Kidney (tissue), 14 donors: Measurements from ENCODE around the gene CXCL16. TPM values are rescaled to one million over a fixed set of nuclear protein-coding genes. Genes with fewer than 3 reads are reported as not detected.

Source experiments
- DNase-seq, 5 donors: peaks; one replicate each; pipeline ENCODE4 v3.0.0-alpha.2; 2013 to 2020
- FAIRE-seq: peaks from 2 replicates; lab custom pipeline; 2012; peaks lifted over from hg19 to GRCh38; lab: Jason Lieb, UNC
- H3K27ac ChIP-seq, 2 donors: one replicate each; pipeline ENCODE4 v1.7.0; 2013; ENCODE audit warnings: low read depth in 2 of 2, low read length in 2 of 2, inconsistent platforms in 1 of 2
- H3K27me3 ChIP-seq: one replicate; pipeline ENCODE4 v1.7.1; 2013; ENCODE audit warnings: low read length, inconsistent platforms; ENCODE audit not compliant: control insufficient read depth, insufficient read depth
- H3K36me3 ChIP-seq, 3 donors: one replicate each; pipeline versions ENCODE4 v1.7.0 to v1.7.1; 2013; ENCODE audit warnings: low read length in 3 of 3, control low read depth in 1 of 3, inconsistent platforms in 1 of 3; ENCODE audit not compliant: insufficient read depth in 3 of 3, control insufficient read depth in 2 of 3
- H3K4me1 ChIP-seq, 3 donors: one replicate each; pipeline versions ENCODE4 v1.7.0 to v1.7.1; 2013; ENCODE audit warnings: low read length in 3 of 3, inconsistent platforms in 1 of 3, low read depth in 1 of 3; ENCODE audit not compliant: control insufficient read depth in 2 of 3, insufficient read depth in 2 of 3
- H3K4me3 ChIP-seq, 3 donors: one replicate each; pipeline versions ENCODE4 v1.7.0 to v1.8.1; 2013; ENCODE audit warnings: low read length in 3 of 3, control low read depth in 1 of 3, inconsistent platforms in 1 of 3
- H3K9ac ChIP-seq, 3 donors: one replicate each; pipeline versions ENCODE4 v1.7.0 to v1.7.1; 2013; ENCODE audit warnings: low read length in 3 of 3, control low read depth in 1 of 3, inconsistent platforms in 1 of 3
- H3K9me3 ChIP-seq, 3 donors: one replicate each; pipeline versions ENCODE4 v1.7.0 to v1.7.1; 2013; ENCODE audit warnings: low read length in 3 of 3, control low read depth in 1 of 3, inconsistent platforms in 1 of 3; ENCODE audit not compliant: control insufficient read depth in 2 of 3, insufficient read depth in 1 of 3
- CTCF ChIP-seq: IDR thresholded peaks from 3 replicates; pipeline ENCODE4 v1.5.1; 2012; ENCODE audit warnings: mild to moderate bottlenecking, moderate library complexity, borderline replicate concordance; ENCODE audit not compliant: insufficient read depth; ENCODE audit errors: extremely low read depth
- intact Hi-C: fragments of 100-400 bp; cut with DNase I; formaldehyde crosslinking; loops from one replicate; pipeline ENCODE4 v1.11.1; 2022
- polyA plus RNA-seq: library from polyadenylated mRNA; stranded (reverse); fragments of 350-450 nt; fragmentation: Illumina TruSeq; extraction: RNeasy Lipid Tissue Mini Kit (QIAGEN cat#74804); gene quantifications from one replicate; pipeline ENCODE4 v1.2.3, GENCODE V29; 2014; ENCODE audit warnings: low read depth, low replicate concordance; ENCODE audit not compliant: insufficient read depth
- total RNA-seq: library from RNA; stranded (reverse); fragmentation: NEBNext Ultra II Directional; extraction: Animal tissue kit (Norgen Biotek cat#: 25700); gene quantifications from one replicate; pipeline ENCODE4 v1.2.1, GENCODE V29; 2021
- donor health status: control.
- donor health status: control.
- donor health status: control.
- donor health status: control.
- donor health status: control.
- donor health status: DM: yes; HTN: yes; CAD: no.
- donor health status: Normal renal cell carcinoma (clear cell type).

The CXCL16 gene
- total and polyA plus RNA-seq, 2 donors from 2014 or later = 22.5 to 83.0 TPM

- H3K36me3 ChIP-seq = no peaks in the 10 kb centered on the region
- H3K9me3 ChIP-seq = no peaks in the 10 kb centered on the region
- H3K27ac ChIP-seq = peak overlapping the region; percentile 43 to 80
- no peak for FAIRE-seq
- H3K9ac ChIP-seq = peak overlapping the region in 2 of 3 donors; percentile 55 to 69
- H3K4me1 ChIP-seq = peaks cover 0 to 17% (median 16%) of the 10 kb centered on the region in 3 donors
- intact Hi-C loops = no loop called here
- H3K27me3 ChIP-seq = no peaks in the 10 kb centered on the region
- H3K4me3 ChIP-seq = peak overlapping the region; percentile 27 to 64 (median 61)
- DNase-seq = peak in 2 of 5 donors; percentile 21 to 87
- TF ChIP-seq CTCF = no peak
These were observed 28.8 kb downstream of the CXCL16 start for GRCh38 chr17:4710693-4711634.

GRCh38 chr17:4709794-4710692 lies 29.7 kb downstream of the CXCL16 start, which contains the start of gene ARRB2:
Gene ARRB2 (plus strand): TSS chr17:4710632. CDS start chr17:4710722, 90 bp downstream.
- no peaks in the 10 kb centered on the region for H3K36me3 ChIP-seq
- FAIRE-seq (no peak), DNase-seq (peak; percentile 99 to 100 (median 99))
- H3K9me3 ChIP-seq = no peaks in the 10 kb centered on the region
- peak; percentile 67 for TF ChIP-seq CTCF
- no peaks in the 10 kb centered on the region for H3K27me3 ChIP-seq
- peak within 1 kb of the TSS; percentile 63 to 80 for H3K27ac ChIP-seq
- H3K4me3 ChIP-seq = peak within 1 kb of the TSS; percentile 61 to 64 (median 62)
- peaks cover 0 to 17% (median 16%) of the 10 kb centered on the region in 3 donors for H3K4me1 ChIP-seq
- intact Hi-C loops = no loop called here
- peak within 1 kb of the TSS; percentile 40 to 69 (median 55) for H3K9ac ChIP-seq

GRCh38 chr17:4708436-4708835 lies 31.3 kb downstream of the CXCL16 start:
- no peak for TF ChIP-seq CTCF
- no peak for FAIRE-seq
- intact Hi-C loops = no loop called here

More at GRCh38 chr17:4708436-4708835, 31.3 kb downstream of the CXCL16 start:
- Histone ChIP-seq H3K9me3 (no peaks in the 10 kb centered on the region), H3K4me3 (no peak overlapping the region), H3K27me3 (no peaks in the 10 kb centered on the region), H3K9ac (no peak overlapping the region), H3K4me1 (peaks cover 0 to 17% (median 16%) of the 10 kb centered on the region in 3 donors), H3K36me3 (no peaks in the 10 kb centered on the region), H3K27ac (no peak overlapping the region)
- peak in 3 of 5 donors; percentile 20 to 25 (median 21) for DNase-seq
